DMS114 treated with DMSO at 0.1 percent for 48 hours (cell line): Measurements from ENCODE around the gene TRDMT1.

Experiments
- DNase-seq: peaks from one replicate; lab custom pipeline; 2025; ENCODE audit not compliant: unreplicated experiment; lab: John Stamatoyannopoulos, UW

TRDMT1 gene

GRCh38 chr10:17232276-17232960, 30.9 kb upstream of the TRDMT1 start:
- DNase-seq: no peak

GRCh38 chr10:17231788-17232187, 30.3 kb upstream of the TRDMT1 start:
- DNase-seq: no peak

- DNase-seq: peak; percentile 66
Observed at GRCh38 chr10:17229967-17230682, 28.7 kb upstream of the TRDMT1 start.

- no peak for DNase-seq
Observed at GRCh38 chr10:17229717-17229966, 28.2 kb upstream of the TRDMT1 start.

GRCh38 chr10:17229016-17229716, 27.7 kb upstream of the TRDMT1 start:
- DNase-seq: peak; percentile 74

- peak; percentile 73 for DNase-seq
Observed at GRCh38 chr10:17228091-17229015, 26.9 kb upstream of the TRDMT1 start, which contains the start of gene VIM. Gene VIM, plus strand, starts transcription at chr10:17228241. Its CDS starts 1,182 bp downstream, at chr10:17229423.

- DNase-seq: no peak
Observed at GRCh38 chr10:17227367-17228090, 26.1 kb upstream of the TRDMT1 start.

GRCh38 chr10:17226891-17227303, 25.4 kb upstream of the TRDMT1 start:
- no peak for DNase-seq

GRCh38 chr10:17225808-17226207, 24.3 kb upstream of the TRDMT1 start:
- DNase-seq: no peak

- DNase-seq: no peak
Observed at GRCh38 chr10:17222329-17222728, 20.9 kb upstream of the TRDMT1 start.

GRCh38 chr10:17220652-17221100, 19.2 kb upstream of the TRDMT1 start:
- no peak for DNase-seq

- no peak for DNase-seq
Observed at GRCh38 chr10:17219024-17219423, 17.6 kb upstream of the TRDMT1 start.

GRCh38 chr10:17217631-17218232, 16.3 kb upstream of the TRDMT1 start:
- DNase-seq: no peak

GRCh38 chr10:17216901-17217395, 15.5 kb upstream of the TRDMT1 start:
- no peak for DNase-seq

- no peak for DNase-seq
Observed at GRCh38 chr10:17216217-17216900, 14.9 kb upstream of the TRDMT1 start.

GRCh38 chr10:17215782-17216122, 14.3 kb upstream of the TRDMT1 start:
- DNase-seq: no peak

GRCh38 chr10:17214971-17215781, 13.7 kb upstream of the TRDMT1 start:
- no peak for DNase-seq

- no peak for DNase-seq
Observed at GRCh38 chr10:17214526-17214925, 13.1 kb upstream of the TRDMT1 start.
